Activated B cell treated with CpG ODN at 0.5 μM for 24 hours (primary cell): ENCODE results near the gene KCND3. TPM values are rescaled to one million over a fixed set of nuclear protein-coding genes. Genes with fewer than 3 reads are reported as not detected.

Source experiments
- ATAC-seq: fragments of 200-7000 bp; cut with Tn5 transposase; one replicate; pipeline ENCODE4 v1.10.0; 2021; ENCODE audit warnings: low read depth, mild to moderate bottlenecking, moderate library complexity
- CTCF ChIA-PET: fragments of 350-600 bp; sonication (Branson Sonifier 250); formaldehyde crosslinking; loops from one replicate; lab custom pipeline; 2021; ENCODE audit warnings: antibody characterized with exemption; lab: Charles Lee
- POLR2A ChIA-PET: fragments of 350-600 bp; sonication (Branson Sonifier 250); formaldehyde crosslinking; loops from one replicate; lab custom pipeline; 2021; ENCODE audit warnings: antibody characterized with exemption; lab: Charles Lee
- DNase-seq: peaks from one replicate; pipeline ENCODE4 v3.0.0; 2022
- H3K27ac Mint-ChIP-seq: one replicate; pipeline ENCODE4 v1.8.0; 2020; ENCODE audit warnings: mixed read lengths
- H3K27me3 Mint-ChIP-seq: one replicate; pipeline ENCODE4 v1.8.0; 2021; ENCODE audit warnings: mixed read lengths
- H3K36me3 Mint-ChIP-seq: one replicate; pipeline ENCODE4 v1.8.0; 2021; ENCODE audit warnings: low read depth, mixed read lengths
- H3K4me1 Mint-ChIP-seq: one replicate; pipeline ENCODE4 v1.8.0; 2021; ENCODE audit warnings: mixed read lengths
- H3K4me3 Mint-ChIP-seq: one replicate; pipeline ENCODE4 v1.8.0; 2020; ENCODE audit warnings: mild to moderate bottlenecking, mixed read lengths
- H3K9me3 Mint-ChIP-seq: one replicate; pipeline ENCODE4 v1.8.0; 2020; ENCODE audit warnings: mixed read lengths
- intact Hi-C: fragments of 100-400 bp; cut with micrococcal nuclease; formaldehyde crosslinking; loops from one replicate; pipeline ENCODE4 v1.15.1; 2024
- total RNA-seq: library from RNA; stranded (reverse); gene quantifications from 2 replicates; pipeline ENCODE4 v1.2.3, GENCODE V29; 2022
- TF ChIP-seq, protein P1 (sequence below): fragments of 200-600 bp; IDR thresholded peaks from one replicate; pipeline ENCODE4 v1.8.0; 2022; ENCODE audit warnings: antibody characterized with exemption, mild to moderate bottlenecking

The KCND3 gene
- total RNA-seq, 1 donor from 2014 or later, result 0.04 TPM

DNA sequence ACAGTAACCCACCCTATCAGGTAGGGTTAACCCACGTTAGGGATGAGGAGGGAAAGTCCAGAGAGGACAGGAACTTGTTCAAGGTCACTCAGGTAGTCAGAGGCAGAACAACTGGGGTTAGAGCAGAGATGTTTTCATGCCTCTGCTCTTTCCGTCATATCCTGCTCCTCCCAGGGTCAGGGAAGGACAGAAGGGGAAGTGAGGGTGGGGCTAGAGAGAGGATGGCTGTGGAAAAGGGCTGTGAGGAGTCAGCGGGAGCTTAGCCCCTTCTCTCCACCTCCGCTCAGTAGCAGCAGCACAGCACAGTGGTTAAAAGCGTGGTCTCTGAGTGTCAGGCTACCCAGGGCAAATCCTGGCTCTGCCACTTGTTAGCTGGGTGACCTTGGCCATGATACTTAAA lies 197.2 kb downstream of the KCND3 start:
- Mint-ChIP-seq H3K27me3 (peaks cover 23% of the 10 kb centered on the region), H3K4me1 (peaks cover 24% of the 10 kb centered on the region), H3K9me3 (no peaks in the 10 kb centered on the region), H3K27ac (no peak overlapping the region), H3K36me3 (no peaks in the 10 kb centered on the region), H3K4me3 (no peak overlapping the region)
- ChIA-PET POLR2A (no interaction called here), CTCF (interaction anchor here (1.0 kb wide), 1 partner anchor 566 kb away, joined by 3 read pairs; no protein-coding TSS in a partner anchor)
- TF ChIP-seq, protein P1, sequence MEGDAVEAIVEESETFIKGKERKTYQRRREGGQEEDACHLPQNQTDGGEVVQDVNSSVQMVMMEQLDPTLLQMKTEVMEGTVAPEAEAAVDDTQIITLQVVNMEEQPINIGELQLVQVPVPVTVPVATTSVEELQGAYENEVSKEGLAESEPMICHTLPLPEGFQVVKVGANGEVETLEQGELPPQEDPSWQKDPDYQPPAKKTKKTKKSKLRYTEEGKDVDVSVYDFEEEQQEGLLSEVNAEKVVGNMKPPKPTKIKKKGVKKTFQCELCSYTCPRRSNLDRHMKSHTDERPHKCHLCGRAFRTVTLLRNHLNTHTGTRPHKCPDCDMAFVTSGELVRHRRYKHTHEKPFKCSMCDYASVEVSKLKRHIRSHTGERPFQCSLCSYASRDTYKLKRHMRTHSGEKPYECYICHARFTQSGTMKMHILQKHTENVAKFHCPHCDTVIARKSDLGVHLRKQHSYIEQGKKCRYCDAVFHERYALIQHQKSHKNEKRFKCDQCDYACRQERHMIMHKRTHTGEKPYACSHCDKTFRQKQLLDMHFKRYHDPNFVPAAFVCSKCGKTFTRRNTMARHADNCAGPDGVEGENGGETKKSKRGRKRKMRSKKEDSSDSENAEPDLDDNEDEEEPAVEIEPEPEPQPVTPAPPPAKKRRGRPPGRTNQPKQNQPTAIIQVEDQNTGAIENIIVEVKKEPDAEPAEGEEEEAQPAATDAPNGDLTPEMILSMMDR, result no peak
- ATAC-seq (no peak), DNase-seq (no peak)
- intact Hi-C loops, result no loop called here

DNA sequence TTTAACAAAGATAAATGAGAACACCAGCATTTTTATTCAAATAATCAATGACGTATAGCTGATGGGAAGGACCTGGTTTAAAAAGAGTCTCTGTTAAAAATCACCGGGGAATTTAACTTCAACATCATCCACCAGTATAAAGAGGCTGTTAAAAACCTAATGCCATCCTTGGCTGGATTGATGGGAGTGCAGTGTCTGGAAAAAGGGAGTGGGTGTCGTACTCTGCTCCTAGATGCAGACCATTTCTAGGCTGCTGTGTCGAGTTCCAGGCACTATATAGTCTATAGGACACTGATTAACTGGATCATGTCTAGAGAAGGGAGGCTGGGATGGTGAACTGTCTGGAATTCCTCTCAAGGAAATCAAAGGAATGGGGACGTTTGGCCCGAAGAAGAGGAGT lies 197.7 kb downstream of the KCND3 start:
- Mint-ChIP-seq H3K27me3 (peaks cover 25% of the 10 kb centered on the region), H3K4me3 (no peak overlapping the region), H3K9me3 (no peaks in the 10 kb centered on the region), H3K4me1 (peaks cover 24% of the 10 kb centered on the region), H3K36me3 (no peaks in the 10 kb centered on the region), H3K27ac (no peak overlapping the region)
- POLR2A ChIA-PET, result no interaction called here
- no peak for DNase-seq
- CTCF ChIA-PET, result no interaction called here
- intact Hi-C loops, result no loop called here
- TF ChIP-seq, protein P1, result no peak
- ATAC-seq, result no peak

DNA sequence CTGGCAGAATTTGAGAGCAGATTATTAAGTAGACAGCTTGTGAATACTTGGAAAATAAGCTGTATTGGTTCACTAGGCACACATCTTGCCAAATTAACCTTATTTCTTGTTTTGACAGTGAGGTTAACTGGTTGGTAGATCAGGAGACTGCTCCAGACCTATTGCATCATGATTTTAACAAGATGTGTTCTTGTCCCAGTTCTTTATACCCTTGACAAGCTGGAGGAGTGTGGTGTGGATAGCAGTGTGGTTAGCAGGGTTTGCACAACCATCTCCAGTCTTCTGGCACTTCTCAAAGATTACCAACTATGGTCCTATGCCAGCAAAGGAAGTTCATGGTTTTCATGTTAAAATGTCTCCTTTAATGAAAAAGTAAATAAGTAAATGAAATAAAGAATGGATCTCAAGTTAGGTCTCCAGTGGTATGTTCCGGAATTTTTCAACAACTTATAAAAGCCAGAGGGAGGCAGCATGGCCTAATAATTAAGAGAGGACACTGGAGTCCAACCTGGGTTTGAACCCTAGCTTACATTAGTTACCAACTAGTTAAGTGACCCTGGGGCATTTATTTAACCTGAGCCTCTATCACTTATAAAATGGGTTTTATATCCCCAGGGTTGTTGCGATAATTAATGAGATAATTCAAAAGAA lies 199.7 kb downstream of the KCND3 start:
- Mint-ChIP-seq H3K9me3 (no peaks in the 10 kb centered on the region), H3K27ac (no peak overlapping the region), H3K36me3 (no peaks in the 10 kb centered on the region), H3K4me1 (peaks cover 24% of the 10 kb centered on the region), H3K27me3 (peaks cover 32% of the 10 kb centered on the region), H3K4me3 (no peak overlapping the region)
- POLR2A ChIA-PET, result no interaction called here
- intact Hi-C loops, result no loop called here
- CTCF ChIA-PET, result interaction anchor here (1.0 to 1.4 kb wide), 3 partner anchors 24 to 581 kb away, joined by 3 read pairs; no protein-coding TSS in a partner anchor
- no peak for DNase-seq
- TF ChIP-seq, protein P1, result no peak
- ATAC-seq, result no peak

DNA sequence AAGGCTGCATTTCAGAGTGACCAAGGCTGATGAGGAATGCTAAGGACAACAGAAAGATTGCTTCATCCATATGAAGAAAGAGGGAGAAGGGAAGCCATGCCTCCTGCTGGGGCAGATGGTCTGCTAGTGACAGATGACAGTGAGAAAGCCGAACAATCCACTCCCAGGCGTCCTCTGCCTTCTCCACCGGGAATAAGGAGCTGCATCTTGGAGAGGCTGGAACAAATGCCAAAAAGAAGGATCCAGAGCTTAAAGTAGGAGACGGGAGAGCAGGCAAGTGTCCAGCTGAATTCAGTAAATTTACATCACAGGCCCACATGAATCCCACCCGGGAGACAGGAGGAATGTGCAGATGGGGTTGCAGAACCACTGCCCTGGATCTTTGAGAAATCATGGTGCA lies 200.3 kb downstream of the KCND3 start:
- CTCF ChIA-PET, result interaction anchor here (1.0 to 1.4 kb wide), 3 partner anchors 25 to 582 kb away, joined by 3 read pairs; no protein-coding TSS in a partner anchor
- intact Hi-C loops, result no loop called here
- H3K9me3 Mint-ChIP-seq, result no peaks in the 10 kb centered on the region
- H3K36me3 Mint-ChIP-seq, result no peaks in the 10 kb centered on the region
- peaks cover 22% of the 10 kb centered on the region for H3K4me1 Mint-ChIP-seq
- no peak for DNase-seq
- POLR2A ChIA-PET, result no interaction called here
- peaks cover 33% of the 10 kb centered on the region for H3K27me3 Mint-ChIP-seq
- TF ChIP-seq, protein P1, result no peak
- H3K27ac Mint-ChIP-seq, result no peak overlapping the region
- H3K4me3 Mint-ChIP-seq, result no peak overlapping the region
- ATAC-seq, result no peak

DNA sequence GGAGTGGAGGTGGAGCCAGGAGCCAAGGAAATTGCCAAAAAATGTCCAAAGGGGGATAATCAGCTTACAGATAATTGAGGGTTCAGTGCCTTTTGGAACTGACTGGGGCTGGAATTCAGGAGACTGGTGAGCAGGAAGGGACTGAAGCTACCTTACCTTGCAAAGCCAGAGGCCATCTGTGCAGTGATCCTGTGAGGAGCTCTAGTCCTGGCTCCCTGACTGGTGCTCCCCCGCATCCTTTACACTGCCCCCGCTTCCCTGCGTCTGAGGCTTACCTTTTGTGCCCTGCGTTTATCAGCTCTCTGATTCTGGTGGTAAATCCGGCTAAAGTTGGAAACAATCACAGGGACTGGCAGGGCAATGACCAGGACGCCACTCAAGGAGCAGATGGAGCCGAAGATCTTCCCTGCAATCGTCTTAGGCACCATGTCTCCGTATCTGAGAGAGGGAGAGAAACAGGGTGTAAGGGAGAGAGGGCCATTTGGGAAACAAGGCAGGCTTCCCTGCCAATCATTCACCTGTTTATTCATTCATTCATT lies 202.7 kb downstream of the KCND3 start:
- intact Hi-C loops, result no loop called here
- DNase-seq (no peak), ATAC-seq (no peak)
- TF ChIP-seq, protein P1, result no peak
- ChIA-PET CTCF (no interaction called here), POLR2A (no interaction called here)
- H3K9me3 Mint-ChIP-seq, result no peaks in the 10 kb centered on the region
- H3K36me3 Mint-ChIP-seq, result no peaks in the 10 kb centered on the region
- peaks cover 10% of the 10 kb centered on the region for H3K4me1 Mint-ChIP-seq
- H3K4me3 Mint-ChIP-seq, result no peak overlapping the region
- peaks cover 27% of the 10 kb centered on the region for H3K27me3 Mint-ChIP-seq
- no peak overlapping the region for H3K27ac Mint-ChIP-seq
